Peyer's patch (tissue), 4 donors: ENCODE measurements around the gene SH3BP5L. TPM values are rescaled to one million over a fixed set of nuclear protein-coding genes. Genes with fewer than 3 reads are reported as not detected.
"Not testable (repeated sequence)": the region's sequence is repeated elsewhere in the genome, so short reads cannot be mapped to it uniquely, and the experiment has no call there.

Experiments used
- DNase-seq, 3 donors: peaks; one replicate each; pipeline ENCODE4 v3.0.0-alpha.2; 2017 to 2019
- H3K27ac ChIP-seq, 4 donors: fragments of 200-600 bp; sonication (generic); one replicate each; pipeline ENCODE4 v1.5.1; 2016 to 2019
- H3K27me3 ChIP-seq, 2 donors: fragments of 200-600 bp; sonication (generic); one replicate each; pipeline ENCODE4 v1.5.1; 2019
- H3K36me3 ChIP-seq, 3 donors: fragments of 200-600 bp; sonication (generic); one replicate each; pipeline ENCODE4 v1.5.1; 2016 to 2019
- H3K4me1 ChIP-seq, 4 donors: fragments of 200-600 bp; sonication (generic); one replicate each; pipeline ENCODE4 v1.5.1; 2016 to 2019
- H3K4me3 ChIP-seq, 4 donors: fragments of 200-600 bp; sonication (generic); 1 replicate in 3 of 4; 2 replicates in 1 of 4; pipeline ENCODE4 v1.5.1; 2016 to 2019; ENCODE audit warnings: mild to moderate bottlenecking in 1 of 4
- H3K9me3 ChIP-seq, 4 donors: fragments of 200-600 bp; sonication (generic); one replicate each; pipeline ENCODE4 v1.5.1; 2016 to 2019; ENCODE audit warnings: mild to moderate bottlenecking in 1 of 4
- CTCF ChIP-seq, 6 experiments: fragments of 450-650 bp in 4 of 6; fragments of 200-600 bp in 2 of 6; sonication (generic) in 1 of 6; IDR thresholded peaks; one replicate each; pipeline ENCODE4 v1.5.1; 2017 to 2019; ENCODE audit warnings: antibody characterized with exemption in 6 of 6, mild to moderate bottlenecking in 3 of 6, moderate library complexity in 1 of 6
- POLR2A ChIP-seq, 2 donors: fragments of 450-650 bp; IDR thresholded peaks; one replicate each; pipeline ENCODE4 v1.5.1; 2017; ENCODE audit warnings: antibody characterized with exemption in 2 of 2, mild to moderate bottlenecking in 2 of 2, moderate library complexity in 2 of 2
- total RNA-seq, 4 donors: library from RNA; depleted of rRNA; stranded (reverse); fragments of >200 nt; gene quantifications; one replicate each; pipeline ENCODE4 v1.1.0, GENCODE V29; 2016

Gene SH3BP5L
- total RNA-seq, 4 donors from 2014 or later: 19.0 to 60.6 (median 51.5) TPM

GRCh38 chr1:248791010-248791409 is 34.7 kb downstream of the SH3BP5L start:
- H3K4me1 ChIP-seq: peaks cover 0 to 48% (median 3%) of the 10 kb centered on the region in 4 donors
- peak in 1 of 3 donors; percentile 78 for DNase-seq
- TF ChIP-seq CTCF (IDR thresholded peaks at IDR 0.05) (peak in 3 of 6 experiments; percentile 53 to 73 (median 54)), POLR2A (IDR thresholded peaks at IDR 0.05) (no peak)

GRCh38 chr1:248790456-248790855 is 35.3 kb downstream of the SH3BP5L start:
- Histone ChIP-seq H3K9me3 (no peaks in the 10 kb centered on the region), H3K4me1 (peaks cover 0 to 52% (median 3%) of the 10 kb centered on the region in 4 donors), H3K36me3 (no peaks in the 10 kb centered on the region), H3K27me3 (no peaks in the 10 kb centered on the region), H3K4me3 (no peak overlapping the region), H3K27ac (peak overlapping the region in 2 of 4 donors; percentile 31 to 62)
- TF ChIP-seq POLR2A (IDR thresholded peaks at IDR 0.05) (no peak), CTCF (IDR thresholded peaks at IDR 0.05) (no peak)
- DNase-seq: no peak

More at GRCh38 chr1:248791010-248791409, 34.7 kb downstream of the SH3BP5L start:
- Histone ChIP-seq H3K27ac (peak overlapping the region in 2 of 4 donors; percentile 31 to 62), H3K9me3 (no peaks in the 10 kb centered on the region), H3K4me3 (no peak overlapping the region), H3K27me3 (no peaks in the 10 kb centered on the region), H3K36me3 (no peaks in the 10 kb centered on the region)

GRCh38 chr1:248789337-248789736 is 36.4 kb downstream of the SH3BP5L start:
- not testable (repeated sequence) for H3K27me3 ChIP-seq, DNase-seq, H3K36me3 ChIP-seq, H3K9me3 ChIP-seq, H3K4me3 ChIP-seq
- peaks cover 0 to 52% (median 3%) of the 10 kb centered on the region in 4 donors for H3K4me1 ChIP-seq
- peak overlapping the region in 3 of 4 donors; percentile 0 to 85 (median 68) for H3K27ac ChIP-seq

- no peaks in the 10 kb centered on the region for H3K27me3 ChIP-seq
- peak overlapping the region in 3 of 4 donors; percentile 30 to 85 (median 68) for H3K27ac ChIP-seq
- no peak overlapping the region for H3K4me3 ChIP-seq
- H3K36me3 ChIP-seq: no peaks in the 10 kb centered on the region
- no peak for DNase-seq
- TF ChIP-seq CTCF (IDR thresholded peaks at IDR 0.05): no peak
- no peak for TF ChIP-seq POLR2A (IDR thresholded peaks at IDR 0.05)
- H3K4me1 ChIP-seq: peaks cover 0 to 59% (median 4%) of the 10 kb centered on the region in 4 donors
- no peaks in the 10 kb centered on the region for H3K9me3 ChIP-seq
Observed at GRCh38 chr1:248788327-248788726, 37.4 kb downstream of the SH3BP5L start.

GRCh38 chr1:248787430-248787829 is 38.3 kb downstream of the SH3BP5L start:
- TF ChIP-seq POLR2A (IDR thresholded peaks at IDR 0.05) (no peak), CTCF (IDR thresholded peaks at IDR 0.05) (no peak)
- no peak for DNase-seq
- Histone ChIP-seq H3K27me3 (no peaks in the 10 kb centered on the region), H3K4me3 (no peak overlapping the region), H3K4me1 (peaks cover 0 to 61% (median 5%) of the 10 kb centered on the region in 4 donors), H3K9me3 (no peaks in the 10 kb centered on the region), H3K36me3 (no peaks in the 10 kb centered on the region), H3K27ac (peak overlapping the region in 3 of 4 donors; percentile 30 to 85 (median 68))

- peak overlapping the region in 1 of 4 donors; percentile 1 for H3K27ac ChIP-seq
- no peaks in the 10 kb centered on the region for H3K27me3 ChIP-seq
- no peak overlapping the region for H3K4me3 ChIP-seq
- peaks cover 0 to 60% (median 6%) of the 10 kb centered on the region in 4 donors for H3K4me1 ChIP-seq
- TF ChIP-seq POLR2A (IDR thresholded peaks at IDR 0.05) (no peak), CTCF (IDR thresholded peaks at IDR 0.05) (no peak)
- H3K36me3 ChIP-seq: no peaks in the 10 kb centered on the region
- DNase-seq: peak in 1 of 3 donors; percentile 70
- H3K9me3 ChIP-seq: no peaks in the 10 kb centered on the region
Observed at GRCh38 chr1:248786156-248786555, 39.6 kb downstream of the SH3BP5L start.
